WTC11 (cell line): ENCODE measurements around the gene MRPL34. TPM values are rescaled to one million over a fixed set of nuclear protein-coding genes. Genes with fewer than 3 reads are reported as not detected.

Source experiments
- ATAC-seq: fragments of 200-7000 bp; cut with Tn5 transposase; 2 replicates; pipeline ENCODE4 v1.10.0; 2021; ENCODE audit warnings: mild to moderate bottlenecking, moderate library complexity
- CTCF ChIA-PET: fragments of 300-600 bp; sonication (Branson Sonifier 250); formaldehyde crosslinking; loops from one replicate; lab custom pipeline; 2021; ENCODE audit warnings: antibody characterized with exemption; lab: Charles Lee
- POLR2A ChIA-PET: fragments of 350-600 bp; sonication (Branson Sonifier 250); formaldehyde crosslinking; loops from one replicate; lab custom pipeline; 2021; ENCODE audit warnings: antibody characterized with exemption; lab: Charles Lee
- DNase-seq: peaks from one replicate; pipeline ENCODE4 v3.0.0; 2021; ENCODE audit warnings: low spot score
- H3K27ac Mint-ChIP-seq: 2 replicates; pipeline ENCODE4 v1.8.0; 2021; ENCODE audit warnings: mixed read lengths
- H3K27me3 Mint-ChIP-seq: 2 replicates; pipeline ENCODE4 v1.8.0; 2021; ENCODE audit warnings: low read depth, mild to moderate bottlenecking, moderate library complexity, mixed read lengths
- H3K36me3 Mint-ChIP-seq: 2 replicates; pipeline ENCODE4 v1.8.0; 2021; ENCODE audit warnings: mixed read lengths
- H3K4me1 Mint-ChIP-seq: 2 replicates; pipeline ENCODE4 v1.8.0; 2022; ENCODE audit warnings: mixed read lengths
- H3K4me3 Mint-ChIP-seq: 2 replicates; pipeline ENCODE4 v1.8.0; 2021; ENCODE audit warnings: mild to moderate bottlenecking, moderate library complexity, mixed read lengths
- H3K9me3 Mint-ChIP-seq: 2 replicates; pipeline ENCODE4 v1.8.0; 2021; ENCODE audit warnings: mixed read lengths
- FOXJ3 ChIP-seq: sonication (generic); formaldehyde crosslinking; IDR thresholded peaks from 2 replicates; pipeline ENCODE4 v1.9.0; 2021; ENCODE audit warnings: missing genetic modification reagents, mild to moderate bottlenecking, borderline replicate concordance
- FOXP1 ChIP-seq: sonication (generic); formaldehyde crosslinking; IDR thresholded peaks from 2 replicates; pipeline ENCODE4 v1.8.0; 2022; ENCODE audit warnings: missing genetic modification reagents, mild to moderate bottlenecking, moderate library complexity, borderline replicate concordance
- KAT7 ChIP-seq: sonication (generic); formaldehyde crosslinking; IDR thresholded peaks from 2 replicates; pipeline ENCODE4 v1.8.1; 2023; ENCODE audit warnings: missing genetic modification reagents, mild to moderate bottlenecking, borderline replicate concordance
- MXD4 ChIP-seq: fragments of 250-450 bp; sonication (Bioruptor Pico); IDR thresholded peaks from 2 replicates; pipeline ENCODE4 v1.8.0; 2021; ENCODE audit warnings: mild to moderate bottlenecking, moderate library complexity, borderline replicate concordance
- NR2C2 ChIP-seq: sonication (generic); formaldehyde crosslinking; IDR thresholded peaks from 2 replicates; pipeline ENCODE4 v1.8.0; 2022; ENCODE audit warnings: mild to moderate bottlenecking, missing genetic modification reagents
- NR3C1 ChIP-seq: sonication (generic); formaldehyde crosslinking; conservative IDR thresholded peaks from 2 replicates; pipeline ENCODE4 v1.8.1; 2023; ENCODE audit warnings: low read depth, mild to moderate bottlenecking, missing genetic modification reagents
- RORB ChIP-seq: fragments of 250-450 bp; sonication (Bioruptor Pico); IDR thresholded peaks from 2 replicates; pipeline ENCODE4 v1.9.0; 2021; ENCODE audit warnings: mild to moderate bottlenecking
- STAT6 ChIP-seq: sonication (generic); formaldehyde crosslinking; conservative IDR thresholded peaks from 2 replicates; pipeline ENCODE4 v1.8.1; 2023; ENCODE audit warnings: mild to moderate bottlenecking, low read depth, missing genetic modification reagents, moderate library complexity
- TCF7 ChIP-seq: sonication (generic); formaldehyde crosslinking; IDR thresholded peaks from 2 replicates; pipeline ENCODE4 v1.8.0; 2022; ENCODE audit warnings: mild to moderate bottlenecking, low read depth, missing genetic modification reagents, moderate library complexity
- TEAD4 ChIP-seq: sonication (generic); formaldehyde crosslinking; IDR thresholded peaks from 2 replicates; pipeline ENCODE4 v1.8.0; 2022; ENCODE audit warnings: mild to moderate bottlenecking, missing genetic modification reagents
- USF1 ChIP-seq: sonication (generic); formaldehyde crosslinking; IDR thresholded peaks from 2 replicates; pipeline ENCODE4 v1.8.0; 2022; ENCODE audit warnings: mild to moderate bottlenecking, missing genetic modification reagents
- ZNF671 ChIP-seq: fragments of 250-450 bp; sonication (Bioruptor Pico); IDR thresholded peaks from 2 replicates; pipeline ENCODE4 v1.8.0; 2021; ENCODE audit warnings: mild to moderate bottlenecking
- total RNA-seq: library from RNA; stranded (reverse); gene quantifications from 3 replicates; pipeline ENCODE4 v1.2.3, GENCODE V29; 2021
- TF ChIP-seq, protein P1 (sequence below): fragments of 250-450 bp; sonication (Bioruptor Pico); IDR thresholded peaks from 2 replicates; pipeline ENCODE4 v1.9.0; 2021; ENCODE audit warnings: mild to moderate bottlenecking, borderline replicate concordance
- TF ChIP-seq, protein P2 (sequence below): sonication (generic); formaldehyde crosslinking; IDR thresholded peaks from 2 replicates; pipeline ENCODE4 v1.8.0; 2022; ENCODE audit warnings: missing genetic modification reagents
- TF ChIP-seq, protein P3 (sequence below): sonication (generic); formaldehyde crosslinking; IDR thresholded peaks from 2 replicates; pipeline ENCODE4 v1.8.1; 2022; ENCODE audit warnings: low read depth, mild to moderate bottlenecking, moderate library complexity, missing genetic modification reagents, borderline replicate concordance
- TF ChIP-seq, protein P4 (sequence below): sonication (generic); formaldehyde crosslinking; IDR thresholded peaks from 2 replicates; pipeline ENCODE4 v1.8.1; 2022; ENCODE audit warnings: mild to moderate bottlenecking, moderate library complexity, missing genetic modification reagents

Gene MRPL34
- total RNA-seq, 1 experiment from 2014 or later: 130 TPM

DNA sequence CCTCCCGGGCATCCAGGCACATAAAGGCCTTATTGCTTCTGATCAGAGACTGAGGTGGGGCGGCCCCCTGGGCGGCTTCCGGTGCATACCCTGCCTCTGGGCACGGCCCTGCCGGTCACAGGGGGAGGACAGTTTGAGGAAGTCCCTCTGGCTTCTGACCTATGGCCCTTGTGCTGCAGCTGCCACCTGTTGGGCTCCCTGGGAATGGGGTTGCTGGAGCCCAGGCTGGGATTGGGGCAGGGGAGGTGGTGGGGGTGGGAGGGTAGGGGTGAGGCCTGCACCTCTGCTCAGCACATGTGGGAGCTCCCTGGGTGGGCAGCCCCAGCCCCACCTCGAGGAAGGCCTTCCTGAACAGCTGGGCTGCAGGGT lies 18.3 kb downstream of the MRPL34 start:
- Mint-ChIP-seq H3K9me3 (no peaks in the 10 kb centered on the region), H3K36me3 (peaks cover 17% of the 10 kb centered on the region), H3K4me1 (peaks cover 14% of the 10 kb centered on the region), H3K27ac (no peak overlapping the region), H3K27me3 (no peaks in the 10 kb centered on the region), H3K4me3 (no peak overlapping the region)
- TF ChIP-seq, protein P1, sequence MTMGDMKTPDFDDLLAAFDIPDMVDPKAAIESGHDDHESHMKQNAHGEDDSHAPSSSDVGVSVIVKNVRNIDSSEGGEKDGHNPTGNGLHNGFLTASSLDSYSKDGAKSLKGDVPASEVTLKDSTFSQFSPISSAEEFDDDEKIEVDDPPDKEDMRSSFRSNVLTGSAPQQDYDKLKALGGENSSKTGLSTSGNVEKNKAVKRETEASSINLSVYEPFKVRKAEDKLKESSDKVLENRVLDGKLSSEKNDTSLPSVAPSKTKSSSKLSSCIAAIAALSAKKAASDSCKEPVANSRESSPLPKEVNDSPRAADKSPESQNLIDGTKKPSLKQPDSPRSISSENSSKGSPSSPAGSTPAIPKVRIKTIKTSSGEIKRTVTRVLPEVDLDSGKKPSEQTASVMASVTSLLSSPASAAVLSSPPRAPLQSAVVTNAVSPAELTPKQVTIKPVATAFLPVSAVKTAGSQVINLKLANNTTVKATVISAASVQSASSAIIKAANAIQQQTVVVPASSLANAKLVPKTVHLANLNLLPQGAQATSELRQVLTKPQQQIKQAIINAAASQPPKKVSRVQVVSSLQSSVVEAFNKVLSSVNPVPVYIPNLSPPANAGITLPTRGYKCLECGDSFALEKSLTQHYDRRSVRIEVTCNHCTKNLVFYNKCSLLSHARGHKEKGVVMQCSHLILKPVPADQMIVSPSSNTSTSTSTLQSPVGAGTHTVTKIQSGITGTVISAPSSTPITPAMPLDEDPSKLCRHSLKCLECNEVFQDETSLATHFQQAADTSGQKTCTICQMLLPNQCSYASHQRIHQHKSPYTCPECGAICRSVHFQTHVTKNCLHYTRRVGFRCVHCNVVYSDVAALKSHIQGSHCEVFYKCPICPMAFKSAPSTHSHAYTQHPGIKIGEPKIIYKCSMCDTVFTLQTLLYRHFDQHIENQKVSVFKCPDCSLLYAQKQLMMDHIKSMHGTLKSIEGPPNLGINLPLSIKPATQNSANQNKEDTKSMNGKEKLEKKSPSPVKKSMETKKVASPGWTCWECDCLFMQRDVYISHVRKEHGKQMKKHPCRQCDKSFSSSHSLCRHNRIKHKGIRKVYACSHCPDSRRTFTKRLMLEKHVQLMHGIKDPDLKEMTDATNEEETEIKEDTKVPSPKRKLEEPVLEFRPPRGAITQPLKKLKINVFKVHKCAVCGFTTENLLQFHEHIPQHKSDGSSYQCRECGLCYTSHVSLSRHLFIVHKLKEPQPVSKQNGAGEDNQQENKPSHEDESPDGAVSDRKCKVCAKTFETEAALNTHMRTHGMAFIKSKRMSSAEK (CRISPR knock-in tag): no peak
- no peak for TF ChIP-seq STAT6 (CRISPR knock-in tag)
- TF ChIP-seq, protein P2, sequence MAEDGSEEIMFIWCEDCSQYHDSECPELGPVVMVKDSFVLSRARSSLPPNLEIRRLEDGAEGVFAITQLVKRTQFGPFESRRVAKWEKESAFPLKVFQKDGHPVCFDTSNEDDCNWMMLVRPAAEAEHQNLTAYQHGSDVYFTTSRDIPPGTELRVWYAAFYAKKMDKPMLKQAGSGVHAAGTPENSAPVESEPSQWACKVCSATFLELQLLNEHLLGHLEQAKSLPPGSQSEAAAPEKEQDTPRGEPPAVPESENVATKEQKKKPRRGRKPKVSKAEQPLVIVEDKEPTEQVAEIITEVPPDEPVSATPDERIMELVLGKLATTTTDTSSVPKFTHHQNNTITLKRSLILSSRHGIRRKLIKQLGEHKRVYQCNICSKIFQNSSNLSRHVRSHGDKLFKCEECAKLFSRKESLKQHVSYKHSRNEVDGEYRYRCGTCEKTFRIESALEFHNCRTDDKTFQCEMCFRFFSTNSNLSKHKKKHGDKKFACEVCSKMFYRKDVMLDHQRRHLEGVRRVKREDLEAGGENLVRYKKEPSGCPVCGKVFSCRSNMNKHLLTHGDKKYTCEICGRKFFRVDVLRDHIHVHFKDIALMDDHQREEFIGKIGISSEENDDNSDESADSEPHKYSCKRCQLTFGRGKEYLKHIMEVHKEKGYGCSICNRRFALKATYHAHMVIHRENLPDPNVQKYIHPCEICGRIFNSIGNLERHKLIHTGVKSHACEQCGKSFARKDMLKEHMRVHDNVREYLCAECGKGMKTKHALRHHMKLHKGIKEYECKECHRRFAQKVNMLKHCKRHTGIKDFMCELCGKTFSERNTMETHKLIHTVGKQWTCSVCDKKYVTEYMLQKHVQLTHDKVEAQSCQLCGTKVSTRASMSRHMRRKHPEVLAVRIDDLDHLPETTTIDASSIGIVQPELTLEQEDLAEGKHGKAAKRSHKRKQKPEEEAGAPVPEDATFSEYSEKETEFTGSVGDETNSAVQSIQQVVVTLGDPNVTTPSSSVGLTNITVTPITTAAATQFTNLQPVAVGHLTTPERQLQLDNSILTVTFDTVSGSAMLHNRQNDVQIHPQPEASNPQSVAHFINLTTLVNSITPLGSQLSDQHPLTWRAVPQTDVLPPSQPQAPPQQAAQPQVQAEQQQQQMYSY (CRISPR knock-in tag): no peak
- no peak for TF ChIP-seq NR3C1 (CRISPR knock-in tag)
- TF ChIP-seq, protein P3, sequence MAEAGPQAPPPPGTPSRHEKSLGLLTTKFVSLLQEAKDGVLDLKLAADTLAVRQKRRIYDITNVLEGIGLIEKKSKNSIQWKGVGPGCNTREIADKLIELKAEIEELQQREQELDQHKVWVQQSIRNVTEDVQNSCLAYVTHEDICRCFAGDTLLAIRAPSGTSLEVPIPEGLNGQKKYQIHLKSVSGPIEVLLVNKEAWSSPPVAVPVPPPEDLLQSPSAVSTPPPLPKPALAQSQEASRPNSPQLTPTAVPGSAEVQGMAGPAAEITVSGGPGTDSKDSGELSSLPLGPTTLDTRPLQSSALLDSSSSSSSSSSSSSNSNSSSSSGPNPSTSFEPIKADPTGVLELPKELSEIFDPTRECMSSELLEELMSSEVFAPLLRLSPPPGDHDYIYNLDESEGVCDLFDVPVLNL (CRISPR knock-in tag): no peak
- TF ChIP-seq, protein P4, sequence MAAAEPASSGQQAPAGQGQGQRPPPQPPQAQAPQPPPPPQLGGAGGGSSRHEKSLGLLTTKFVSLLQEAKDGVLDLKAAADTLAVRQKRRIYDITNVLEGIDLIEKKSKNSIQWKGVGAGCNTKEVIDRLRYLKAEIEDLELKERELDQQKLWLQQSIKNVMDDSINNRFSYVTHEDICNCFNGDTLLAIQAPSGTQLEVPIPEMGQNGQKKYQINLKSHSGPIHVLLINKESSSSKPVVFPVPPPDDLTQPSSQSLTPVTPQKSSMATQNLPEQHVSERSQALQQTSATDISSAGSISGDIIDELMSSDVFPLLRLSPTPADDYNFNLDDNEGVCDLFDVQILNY (CRISPR knock-in tag): no peak
- POLR2A ChIA-PET: no interaction called here
- CTCF ChIA-PET: interaction anchor here (0.6 to 1.0 kb wide), 2 partner anchors 68 to 79 kb away, joined by 3 read pairs; no protein-coding TSS in a partner anchor
- ATAC-seq: no peak
- no peak for DNase-seq

DNA sequence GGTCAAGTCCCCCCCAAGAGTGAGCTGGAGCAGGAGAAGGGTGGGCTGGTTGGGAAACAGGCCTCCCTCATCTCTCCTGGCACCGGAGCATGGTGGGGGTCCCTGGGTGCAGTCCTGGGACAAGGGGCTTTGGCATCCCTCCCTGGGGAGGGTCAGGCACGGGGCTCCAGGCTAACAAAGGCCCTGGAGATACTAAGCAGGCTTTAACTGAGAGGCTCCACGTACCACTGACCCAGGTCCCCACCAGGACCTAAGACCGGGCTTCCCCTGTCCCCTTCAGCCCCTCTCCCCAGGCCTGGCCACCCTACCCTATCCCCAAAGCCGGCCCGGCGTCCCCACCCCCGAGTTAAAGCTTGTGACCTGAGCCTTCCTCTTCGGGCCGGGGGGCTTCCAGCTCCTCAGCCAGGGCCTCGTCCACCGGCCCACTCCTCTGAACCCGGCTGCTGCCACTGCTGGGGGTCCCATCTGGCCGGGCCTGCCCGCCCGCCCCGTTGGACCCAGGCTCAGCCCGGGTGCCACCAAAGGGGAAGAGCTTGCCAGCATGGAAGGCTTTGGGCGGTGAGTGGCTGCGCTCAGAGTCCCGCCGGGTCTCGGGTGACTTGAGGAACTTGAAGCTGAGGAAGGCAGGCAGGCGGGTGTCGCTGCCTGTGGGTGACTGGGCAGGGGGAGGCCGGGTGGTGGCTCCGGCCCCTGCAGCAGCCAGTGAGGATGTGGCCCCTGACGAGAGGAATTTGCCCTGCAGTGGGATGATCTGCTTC lies 18.9 kb downstream of the MRPL34 start:
- Mint-ChIP-seq H3K36me3 (peaks cover 17% of the 10 kb centered on the region), H3K27me3 (no peaks in the 10 kb centered on the region; the same call in 1 of the 2 replicates), H3K4me1 (peaks cover 14% of the 10 kb centered on the region), H3K9me3 (no peaks in the 10 kb centered on the region), H3K27ac (no peak overlapping the region), H3K4me3 (no peak overlapping the region)
- no peak for DNase-seq
- POLR2A ChIA-PET: no interaction called here
- ATAC-seq: no peak
- CTCF ChIA-PET: interaction anchor here (0.6 to 1.0 kb wide), 2 partner anchors 67 to 79 kb away, joined by 3 read pairs; no protein-coding TSS in a partner anchor
- TF ChIP-seq ZNF671 (CRISPR knock-in tag) (no peak), STAT6 (CRISPR knock-in tag) (no peak), NR2C2 (no peak), USF1 (CRISPR knock-in tag) (no peak), FOXP1 (CRISPR knock-in tag) (no peak), RORB (CRISPR knock-in tag) (no peak), KAT7 (CRISPR knock-in tag) (no peak), FOXJ3 (CRISPR knock-in tag) (no peak), TCF7 (no peak), MXD4 (CRISPR knock-in tag) (no peak), TEAD4 (CRISPR knock-in tag) (no peak)
